Stimulated activated CD4-positive, alpha-beta T cell treated with anti-CD3 and anti-CD28 coated beads, TNF-alpha, amount 100 ng/mL, for 4 hours (primary cell): ENCODE measurements around the gene KRTAP4-7.
"Not testable (repeated sequence)": the region's sequence is repeated elsewhere in the genome, so short reads cannot be mapped to it uniquely, and the experiment has no call there.

Experiments
- DNase-seq, 3 experiments: peaks; one replicate each; pipeline ENCODE4 v3.0.0-alpha.2; 2020; ENCODE audit warnings: low read depth in 3 of 3

The KRTAP4-7 gene

DNA sequence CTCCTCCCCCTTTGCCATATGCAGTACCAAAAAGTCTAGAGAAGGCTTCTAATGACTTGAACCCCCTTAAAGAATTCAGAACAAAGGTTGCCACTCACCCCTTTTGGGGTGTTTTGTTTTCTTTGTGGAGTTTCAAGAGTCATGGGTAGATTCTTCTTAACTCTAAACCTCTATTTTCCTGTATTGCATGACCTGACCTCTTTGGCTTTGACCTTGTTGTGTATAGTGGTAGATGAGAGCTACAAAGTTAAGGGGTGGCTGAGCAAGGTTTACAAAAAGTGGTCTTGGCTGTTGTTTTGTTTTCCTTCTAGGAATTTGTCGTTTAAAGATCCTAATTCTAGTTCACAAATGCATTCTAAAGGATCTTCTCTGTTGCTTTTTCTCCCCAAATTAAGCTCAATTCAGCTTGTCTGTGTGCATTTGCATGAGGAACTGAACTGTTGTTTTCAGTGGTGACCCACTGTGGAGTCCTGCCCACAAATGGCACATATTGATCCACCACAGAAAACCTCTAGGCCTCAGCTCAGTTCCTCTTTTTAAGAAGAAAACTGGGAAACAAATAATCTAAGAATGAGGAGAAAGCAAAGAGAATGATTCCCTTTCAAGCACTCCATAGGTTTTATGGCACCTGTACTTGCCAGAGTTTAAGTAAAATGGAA lies 24.9 kb downstream of the KRTAP4-7 start:
- DNase-seq, result not testable (repeated sequence)

DNA sequence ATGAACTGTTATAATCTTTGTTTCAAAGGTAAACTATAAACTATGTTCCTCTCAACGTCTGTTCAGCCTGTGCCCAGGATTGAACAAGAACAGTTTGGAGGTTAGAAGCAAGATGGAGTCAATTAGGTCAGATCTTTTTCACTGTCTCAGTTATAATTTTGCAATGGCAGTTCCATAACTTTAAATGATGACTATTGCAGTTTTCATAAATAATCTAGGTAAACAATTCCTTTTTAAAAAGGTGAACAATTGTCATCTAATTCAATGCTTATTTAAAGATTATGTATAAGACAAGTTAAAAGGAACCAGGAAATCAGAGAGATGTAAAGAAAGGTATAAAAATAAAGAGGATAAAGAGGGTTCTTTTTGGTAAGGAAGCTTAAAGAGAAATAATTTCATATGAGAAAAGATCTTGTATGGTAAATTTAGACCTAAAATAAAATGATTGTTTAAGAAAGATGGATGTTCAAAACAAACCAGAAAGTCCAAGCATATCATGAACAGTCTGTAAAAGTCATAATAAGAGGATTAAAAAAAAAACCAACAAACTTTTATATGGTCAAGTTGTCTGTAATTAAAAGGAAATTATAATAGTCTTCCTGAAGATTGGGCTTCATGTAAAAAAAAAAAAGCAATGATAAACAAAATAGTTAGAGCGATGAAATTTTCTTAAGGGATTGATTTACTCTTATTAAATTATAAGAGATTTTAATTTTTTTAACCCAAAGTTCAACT lies 27.4 kb downstream of the KRTAP4-7 start:
- no peak for DNase-seq

DNA sequence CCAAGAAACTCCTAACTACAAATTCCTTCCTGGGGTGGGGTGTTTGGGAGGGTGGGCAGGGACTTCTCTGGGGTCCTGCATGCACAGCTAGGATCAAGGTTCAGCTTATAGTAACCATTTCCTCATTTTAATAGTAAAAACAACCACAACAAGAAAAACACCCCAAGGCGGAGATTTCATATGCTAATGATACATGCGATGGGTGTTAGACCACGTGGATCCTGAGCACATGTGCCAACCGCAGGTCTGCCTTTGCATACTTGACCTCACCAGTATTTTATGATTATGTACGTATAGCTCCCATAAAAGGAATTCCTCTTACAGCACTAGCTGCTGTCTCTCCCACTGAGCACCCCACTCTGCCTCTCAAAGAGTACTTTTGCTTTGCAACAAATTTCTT lies 32.3 kb downstream of the KRTAP4-7 start:
- no peak for DNase-seq

DNA sequence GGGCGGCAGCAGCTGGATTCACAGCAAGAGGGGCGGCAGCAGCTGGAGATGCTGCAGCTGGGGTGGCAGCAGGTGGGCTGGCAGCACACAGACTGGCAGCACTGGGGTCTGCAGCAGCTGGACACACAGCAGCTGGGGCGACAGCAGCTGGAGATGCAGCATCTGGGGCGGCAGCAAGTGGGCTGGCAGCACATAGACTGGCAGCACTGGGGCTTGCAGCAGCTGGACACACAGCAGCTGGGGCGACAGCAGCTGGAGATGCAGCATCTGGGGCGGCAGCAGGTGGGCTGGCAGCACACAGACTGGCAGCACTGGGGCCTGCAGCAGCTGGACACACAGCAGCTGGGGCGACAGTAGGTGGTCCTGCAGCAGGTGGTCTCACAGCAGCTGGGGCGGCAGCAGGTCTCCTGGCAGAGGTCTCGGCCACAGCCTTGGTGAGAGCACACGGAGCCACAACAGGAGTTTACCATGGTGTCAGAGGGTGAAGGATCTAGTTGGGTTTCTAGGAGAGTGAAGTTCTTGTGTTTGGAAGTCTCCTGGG lies 34.0 kb downstream of the KRTAP4-7 start, which contains the start of gene KRTAP4-11:
Gene KRTAP4-11, minus strand, starts transcription at position 528 of the 541 bp plus-strand sequence. Its CDS starts 58 bp downstream, at position 470.
- not testable (repeated sequence) for DNase-seq

DNA sequence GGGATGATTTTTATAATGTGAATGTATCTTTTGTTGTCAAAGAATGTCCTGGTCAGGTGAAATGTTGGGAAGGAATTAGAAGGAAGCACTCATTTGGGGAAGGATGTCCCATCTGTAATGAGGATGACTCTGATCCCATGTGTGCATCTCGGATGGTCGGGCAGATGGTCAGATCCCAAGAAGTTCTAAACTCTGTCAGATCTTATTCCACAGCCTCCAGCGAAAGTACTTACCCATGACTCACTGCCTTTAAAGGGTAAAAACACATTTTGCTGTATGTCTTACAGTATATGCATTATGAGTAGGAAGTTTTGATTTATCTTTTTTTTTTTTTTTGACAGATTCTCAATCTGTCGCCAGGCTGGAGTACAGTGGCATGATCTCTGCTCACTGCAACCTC lies 34.8 kb downstream of the KRTAP4-7 start:
- no peak for DNase-seq

DNA sequence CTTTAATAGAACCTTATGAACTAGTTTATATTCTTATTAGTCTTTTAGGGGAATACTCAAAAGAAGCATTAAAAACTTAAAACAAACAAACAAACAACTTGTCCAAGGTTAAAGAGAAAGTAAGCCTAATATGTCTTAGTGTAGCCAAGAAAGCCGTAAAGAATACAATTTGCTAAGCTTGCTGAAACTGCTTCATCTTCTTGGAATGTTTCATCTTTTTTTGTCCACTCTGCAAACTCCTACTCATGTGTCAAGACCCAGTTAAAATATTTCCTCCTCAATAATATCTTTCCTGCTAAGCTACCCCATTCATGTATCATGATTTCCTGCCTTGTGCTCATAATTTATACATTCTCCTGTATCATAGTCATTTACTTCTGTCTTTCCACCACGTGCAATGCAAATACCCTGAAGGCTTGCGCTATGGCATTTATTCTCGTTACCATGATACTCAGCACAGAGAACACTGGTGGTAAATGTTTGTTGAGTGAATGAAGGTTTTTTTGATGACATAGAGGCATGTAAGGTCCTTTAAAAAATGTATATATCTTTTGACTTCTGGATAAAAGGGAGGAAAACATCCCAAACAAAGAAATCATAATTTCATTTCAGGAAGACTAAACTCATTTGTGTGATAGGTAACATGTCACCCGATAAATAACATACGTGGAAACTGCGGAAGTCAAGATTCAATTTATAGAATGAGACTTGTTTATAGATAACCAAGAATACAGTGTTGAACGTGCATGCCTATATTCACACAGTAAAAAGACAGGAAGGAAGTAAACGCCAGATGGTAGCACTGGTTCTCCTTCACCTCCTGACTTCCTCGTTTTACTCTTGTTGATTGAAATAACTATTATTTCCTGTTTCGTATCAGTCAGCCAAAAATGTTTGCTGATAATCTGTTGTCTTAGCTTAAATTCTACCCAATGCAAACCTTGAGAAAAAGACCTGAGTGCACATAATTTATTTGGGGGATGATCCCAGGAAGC lies 36.0 kb downstream of the KRTAP4-7 start:
- DNase-seq, result not testable (repeated sequence)

DNA sequence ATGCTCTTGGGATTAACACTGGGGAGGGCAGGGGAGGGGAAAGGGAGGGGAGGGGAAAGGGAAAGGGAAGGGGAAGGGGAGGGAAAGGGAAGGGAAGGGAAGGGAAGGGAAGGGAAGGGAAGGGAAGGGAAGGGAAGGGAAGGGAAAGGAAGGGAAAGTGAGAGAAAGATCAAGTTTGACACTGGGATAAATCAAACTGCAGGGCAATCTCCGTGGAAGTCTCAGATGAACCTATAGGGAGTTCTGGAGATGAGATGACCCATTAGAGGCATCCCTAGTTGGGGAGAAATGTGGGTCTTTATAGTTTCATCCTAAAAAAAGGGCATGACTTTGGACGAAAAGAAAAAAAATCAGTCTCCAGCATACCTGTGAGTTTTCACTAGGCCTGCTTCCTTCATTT lies 37.8 kb downstream of the KRTAP4-7 start:
- no peak for DNase-seq

DNA sequence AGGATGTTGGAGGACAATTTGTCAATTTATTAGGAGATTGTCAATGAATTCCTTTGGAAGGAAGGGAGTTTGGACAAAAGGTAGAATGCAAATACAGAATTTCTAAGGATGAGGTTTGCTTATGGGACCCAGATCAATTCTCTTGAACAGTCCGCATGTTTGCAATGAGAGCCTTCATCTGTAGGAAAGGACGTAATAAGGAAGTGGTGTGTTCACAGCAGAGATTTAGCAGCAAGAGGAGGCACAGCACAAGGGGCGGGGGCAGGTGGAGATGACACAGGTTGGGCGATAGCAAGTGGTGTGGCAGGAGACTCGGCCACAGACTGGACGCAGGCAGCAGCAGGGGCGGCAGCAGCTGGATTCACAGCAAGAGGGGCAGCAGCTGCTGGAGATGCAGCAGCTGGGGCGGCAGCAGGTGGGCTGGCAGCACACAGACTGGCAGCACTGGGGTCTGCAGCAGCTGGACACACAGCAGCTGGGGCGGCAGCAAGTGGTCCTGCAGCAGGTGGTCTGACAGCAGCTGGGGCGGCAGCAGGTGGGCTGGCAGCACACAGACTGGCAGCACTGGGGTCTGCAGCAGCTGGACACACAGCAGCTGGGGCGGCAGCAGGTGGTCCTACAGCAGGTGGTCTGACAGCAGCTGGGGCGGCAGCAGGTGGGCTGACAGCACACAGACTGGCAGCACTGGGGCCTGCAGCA lies 39.5 kb downstream of the KRTAP4-7 start:
- DNase-seq, result not testable (repeated sequence)

DNA sequence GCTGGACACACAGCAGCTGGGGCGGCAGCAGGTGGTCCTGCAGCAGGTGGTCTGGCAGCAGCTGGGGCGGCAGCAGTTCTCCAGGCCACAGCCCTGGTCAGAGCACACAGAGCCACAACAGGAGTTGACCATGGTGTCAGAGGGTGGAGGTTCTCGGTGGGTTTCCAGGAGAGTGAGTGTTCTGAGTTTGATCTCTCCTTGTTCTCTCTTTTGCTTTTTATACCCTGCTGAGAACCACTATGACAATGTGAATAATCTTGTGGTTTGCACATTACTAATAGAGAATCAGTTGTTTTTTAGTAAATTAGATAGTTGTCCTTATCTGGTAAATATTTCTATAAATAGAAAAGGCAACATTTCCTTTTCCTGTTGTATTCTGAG lies 40.0 kb downstream of the KRTAP4-7 start, which contains the start of gene KRTAP4-12:
Gene KRTAP4-12, minus strand, starts transcription at position 192 of the 381 bp plus-strand sequence. Its CDS starts 60 bp downstream, at position 132.
- DNase-seq, result not testable (repeated sequence)

DNA sequence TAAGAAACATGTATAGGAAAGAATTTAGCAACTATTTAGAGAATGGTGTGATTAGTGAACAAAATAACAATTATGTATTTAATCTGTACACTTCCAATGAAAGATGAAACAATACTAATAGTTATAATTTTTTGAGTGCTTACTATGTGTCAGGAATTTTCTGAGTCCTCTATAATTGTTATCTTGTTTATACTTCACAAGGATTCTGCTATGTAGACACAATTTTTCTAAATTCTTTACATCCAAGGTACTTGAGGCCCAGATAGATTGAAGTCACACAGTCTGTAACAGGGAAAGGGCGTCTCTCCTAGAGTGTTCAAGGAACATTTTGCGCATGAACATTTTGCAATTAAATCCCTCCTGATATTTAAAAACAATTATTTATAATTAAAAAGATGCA lies 41.1 kb downstream of the KRTAP4-7 start:
- no peak for DNase-seq

DNA sequence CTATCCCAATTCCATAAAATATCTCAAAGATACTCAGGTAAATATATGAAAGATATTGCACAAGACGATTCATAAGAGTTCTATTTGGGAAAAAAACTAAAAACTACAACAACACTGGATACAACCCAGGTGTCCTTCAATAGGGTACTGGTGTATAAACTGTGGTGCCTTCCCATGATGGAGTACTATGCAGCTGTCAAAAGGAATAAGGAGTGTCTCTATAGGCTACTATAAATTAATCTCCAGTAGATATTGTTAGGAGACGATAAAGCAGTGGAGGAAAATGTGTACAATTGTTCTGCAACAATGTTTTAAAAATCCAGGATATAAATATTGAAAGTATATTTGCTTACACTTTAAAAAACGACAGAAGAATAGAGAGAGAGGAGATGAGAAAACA lies 42.5 kb downstream of the KRTAP4-7 start:
- no peak for DNase-seq

DNA sequence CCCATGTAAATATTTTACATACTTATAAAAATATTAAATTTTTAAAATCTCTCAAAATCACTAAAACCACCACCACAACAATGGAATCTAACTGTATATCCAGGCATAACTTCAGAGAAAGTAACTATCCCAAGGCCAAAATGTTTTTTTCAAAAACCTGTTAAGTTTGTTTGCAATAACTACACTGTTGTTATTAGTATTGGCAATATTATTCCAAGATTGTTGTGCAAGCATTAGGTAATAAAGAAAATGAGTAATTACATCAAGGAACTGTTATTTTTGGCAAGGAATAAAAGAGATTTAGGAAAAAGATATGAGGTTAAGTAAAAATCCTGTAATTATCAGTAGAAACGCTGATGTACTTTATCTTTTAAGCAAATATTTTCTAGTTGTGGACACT lies 43.4 kb downstream of the KRTAP4-7 start:
- no peak for DNase-seq

DNA sequence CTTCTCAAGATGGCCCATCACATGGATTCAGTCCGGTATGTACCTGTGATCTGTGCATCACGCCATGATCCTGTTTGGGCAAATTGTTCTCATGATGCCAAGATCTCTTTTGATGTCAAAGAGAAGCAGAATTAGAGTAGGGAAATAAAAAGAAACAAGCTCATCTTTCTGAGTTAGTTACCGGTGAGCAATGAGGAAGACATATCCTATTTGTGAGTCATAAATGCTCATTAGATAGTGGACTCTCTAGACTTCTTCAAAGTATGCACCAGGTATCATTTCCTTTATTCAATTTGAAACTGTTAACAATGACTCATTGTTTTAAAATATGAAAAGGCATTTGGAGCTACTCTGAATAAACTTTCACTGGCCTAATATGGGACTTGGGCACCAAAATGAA lies 48.0 kb downstream of the KRTAP4-7 start:
- no peak for DNase-seq

DNA sequence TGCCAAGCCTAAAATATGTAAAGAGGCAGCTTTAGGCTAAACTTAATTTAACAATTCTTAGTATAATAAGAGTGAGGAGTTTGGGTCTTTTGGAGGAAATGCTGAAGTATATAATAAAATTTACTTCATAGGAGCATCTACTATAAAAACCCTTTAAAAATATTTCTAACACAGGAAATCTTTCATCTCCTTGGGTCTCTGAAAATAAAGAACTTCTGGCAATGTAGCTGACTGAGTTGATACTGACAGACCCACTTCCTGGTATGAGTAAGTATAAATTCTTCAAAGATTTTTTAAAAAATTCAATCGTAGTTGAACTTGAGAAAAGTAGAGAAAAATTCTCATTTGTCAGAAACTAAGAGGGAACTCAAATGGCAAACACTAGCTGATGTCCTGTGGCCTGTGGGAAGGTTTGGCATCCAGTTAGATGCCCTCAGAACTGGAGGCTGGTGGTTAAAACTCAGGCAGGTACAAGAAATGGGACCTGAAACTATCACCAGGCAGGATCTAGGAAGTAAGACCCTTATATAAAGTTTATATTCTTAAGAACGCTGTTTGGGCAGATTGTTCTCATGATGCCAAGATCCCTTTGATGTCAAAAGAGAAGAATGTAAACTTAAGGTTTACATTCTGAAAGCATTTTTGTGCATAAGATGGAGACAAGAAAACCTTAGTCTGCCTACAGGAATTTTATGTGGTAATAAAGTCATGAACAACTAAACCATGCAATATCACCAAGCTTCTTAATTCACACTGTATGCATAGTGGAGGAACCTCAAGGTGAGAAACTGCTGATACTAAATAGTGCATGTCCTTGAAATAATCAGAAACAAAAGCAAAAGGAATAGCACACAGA lies 50.2 kb downstream of the KRTAP4-7 start:
- DNase-seq, result no peak
